Measurements from ENCODE around the gene CREG2. TPM values are rescaled to one million over a fixed set of nuclear protein-coding genes. Genes with fewer than 3 reads are reported as not detected.

The CREG2 gene
- total and polyA plus RNA-seq, 2 experiments from 2014 or later: 1.7 to 2.6 TPM

DNA sequence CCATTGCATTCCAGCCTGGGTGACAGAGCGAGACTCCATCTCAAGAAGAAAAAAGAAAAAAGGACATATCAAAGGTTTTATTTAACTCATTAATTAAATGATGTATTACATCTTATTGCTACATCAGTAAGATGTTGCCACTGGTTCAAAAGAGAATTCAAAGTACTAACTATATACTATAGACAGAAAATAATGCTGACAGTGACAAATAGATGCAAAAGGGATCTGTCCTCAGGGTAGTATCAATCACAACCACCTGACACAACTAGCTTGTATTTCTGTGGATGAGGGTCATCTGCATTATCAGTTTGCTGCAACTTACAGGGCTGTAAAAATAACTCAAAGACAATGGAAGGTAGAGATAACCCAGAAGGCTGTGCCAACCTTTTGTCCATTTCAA lies 16.4 kb upstream of the CREG2 start (continued):
- TF ChIP-seq, protein P1, sequence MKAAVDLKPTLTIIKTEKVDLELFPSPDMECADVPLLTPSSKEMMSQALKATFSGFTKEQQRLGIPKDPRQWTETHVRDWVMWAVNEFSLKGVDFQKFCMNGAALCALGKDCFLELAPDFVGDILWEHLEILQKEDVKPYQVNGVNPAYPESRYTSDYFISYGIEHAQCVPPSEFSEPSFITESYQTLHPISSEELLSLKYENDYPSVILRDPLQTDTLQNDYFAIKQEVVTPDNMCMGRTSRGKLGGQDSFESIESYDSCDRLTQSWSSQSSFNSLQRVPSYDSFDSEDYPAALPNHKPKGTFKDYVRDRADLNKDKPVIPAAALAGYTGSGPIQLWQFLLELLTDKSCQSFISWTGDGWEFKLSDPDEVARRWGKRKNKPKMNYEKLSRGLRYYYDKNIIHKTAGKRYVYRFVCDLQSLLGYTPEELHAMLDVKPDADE (IDR thresholded peaks at IDR 0.05): no peak
- TF ChIP-seq EZH2 (IDR thresholded peaks at IDR 0.05; ENCODE audit: low read depth, unreplicated experiment) (no peak), CREB1 (CRISPR knock-in tag; IDR thresholded peaks at IDR 0.05; ENCODE audit: low read depth) (no peak)

DNA sequence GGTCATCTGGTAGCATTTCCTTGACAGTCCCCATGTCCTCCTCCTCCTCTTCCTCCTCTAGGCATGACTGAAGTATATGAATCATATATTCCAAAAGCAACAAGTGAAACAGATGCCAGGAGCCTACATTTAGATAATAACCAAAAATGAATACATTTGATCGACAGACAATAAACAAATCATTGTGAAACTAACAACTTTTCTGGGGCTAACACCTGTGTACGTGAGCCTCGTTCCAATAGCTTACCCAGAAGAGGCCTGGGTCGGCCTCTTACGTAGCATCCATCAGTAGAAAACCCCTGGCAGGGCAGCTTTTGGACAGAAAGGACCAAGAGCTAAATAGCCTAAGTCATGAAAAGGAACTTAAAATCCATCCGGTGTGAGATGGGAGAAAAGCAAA lies 15.3 kb upstream of the CREG2 start:
- Histone ChIP-seq H3K79me2 (replicated peaks; ENCODE audit: insufficient read depth) (no peaks in the 10 kb centered on the region), H3K4me2 (no peak overlapping the region), H3K36me3 (ENCODE audit: insufficient read depth) (no peaks in the 10 kb centered on the region), H3K9me2 (ENCODE audit: insufficient read depth) (no peaks in the 10 kb centered on the region), H3K4me1 (ENCODE audit: insufficient read depth) (no peaks in the 10 kb centered on the region), H3K27me3 (ENCODE audit: insufficient read depth) (no peaks in the 10 kb centered on the region), H3F3A (replicated peaks; ENCODE audit: low read depth) (no peaks in the 10 kb centered on the region), H3K27ac (ENCODE audit: low read depth) (no peak overlapping the region), H3K4me3 (no peak overlapping the region), H4K20me1 (replicated peaks; ENCODE audit: insufficient read depth) (no peaks in the 10 kb centered on the region), H2AFZ (no peak overlapping the region)
- peaks cover 19% of the 10 kb centered on the region for H3K4me1 Mint-ChIP-seq
- peaks cover 1% of the 10 kb centered on the region for H3K27me3 Mint-ChIP-seq (ENCODE audit: insufficient read depth, low read depth, poor library complexity)
- H3K4me3 Mint-ChIP-seq: no peak overlapping the region
- H3K36me3 Mint-ChIP-seq (ENCODE audit: low read depth): no peaks in the 10 kb centered on the region
- H3K27ac Mint-ChIP-seq: no peak overlapping the region
- ATAC-seq (no peak), DNase-seq (ENCODE audit: low spot score) (no peak)
- H3K9me3 Mint-ChIP-seq: no peaks in the 10 kb centered on the region
- TF ChIP-seq, protein P2, sequence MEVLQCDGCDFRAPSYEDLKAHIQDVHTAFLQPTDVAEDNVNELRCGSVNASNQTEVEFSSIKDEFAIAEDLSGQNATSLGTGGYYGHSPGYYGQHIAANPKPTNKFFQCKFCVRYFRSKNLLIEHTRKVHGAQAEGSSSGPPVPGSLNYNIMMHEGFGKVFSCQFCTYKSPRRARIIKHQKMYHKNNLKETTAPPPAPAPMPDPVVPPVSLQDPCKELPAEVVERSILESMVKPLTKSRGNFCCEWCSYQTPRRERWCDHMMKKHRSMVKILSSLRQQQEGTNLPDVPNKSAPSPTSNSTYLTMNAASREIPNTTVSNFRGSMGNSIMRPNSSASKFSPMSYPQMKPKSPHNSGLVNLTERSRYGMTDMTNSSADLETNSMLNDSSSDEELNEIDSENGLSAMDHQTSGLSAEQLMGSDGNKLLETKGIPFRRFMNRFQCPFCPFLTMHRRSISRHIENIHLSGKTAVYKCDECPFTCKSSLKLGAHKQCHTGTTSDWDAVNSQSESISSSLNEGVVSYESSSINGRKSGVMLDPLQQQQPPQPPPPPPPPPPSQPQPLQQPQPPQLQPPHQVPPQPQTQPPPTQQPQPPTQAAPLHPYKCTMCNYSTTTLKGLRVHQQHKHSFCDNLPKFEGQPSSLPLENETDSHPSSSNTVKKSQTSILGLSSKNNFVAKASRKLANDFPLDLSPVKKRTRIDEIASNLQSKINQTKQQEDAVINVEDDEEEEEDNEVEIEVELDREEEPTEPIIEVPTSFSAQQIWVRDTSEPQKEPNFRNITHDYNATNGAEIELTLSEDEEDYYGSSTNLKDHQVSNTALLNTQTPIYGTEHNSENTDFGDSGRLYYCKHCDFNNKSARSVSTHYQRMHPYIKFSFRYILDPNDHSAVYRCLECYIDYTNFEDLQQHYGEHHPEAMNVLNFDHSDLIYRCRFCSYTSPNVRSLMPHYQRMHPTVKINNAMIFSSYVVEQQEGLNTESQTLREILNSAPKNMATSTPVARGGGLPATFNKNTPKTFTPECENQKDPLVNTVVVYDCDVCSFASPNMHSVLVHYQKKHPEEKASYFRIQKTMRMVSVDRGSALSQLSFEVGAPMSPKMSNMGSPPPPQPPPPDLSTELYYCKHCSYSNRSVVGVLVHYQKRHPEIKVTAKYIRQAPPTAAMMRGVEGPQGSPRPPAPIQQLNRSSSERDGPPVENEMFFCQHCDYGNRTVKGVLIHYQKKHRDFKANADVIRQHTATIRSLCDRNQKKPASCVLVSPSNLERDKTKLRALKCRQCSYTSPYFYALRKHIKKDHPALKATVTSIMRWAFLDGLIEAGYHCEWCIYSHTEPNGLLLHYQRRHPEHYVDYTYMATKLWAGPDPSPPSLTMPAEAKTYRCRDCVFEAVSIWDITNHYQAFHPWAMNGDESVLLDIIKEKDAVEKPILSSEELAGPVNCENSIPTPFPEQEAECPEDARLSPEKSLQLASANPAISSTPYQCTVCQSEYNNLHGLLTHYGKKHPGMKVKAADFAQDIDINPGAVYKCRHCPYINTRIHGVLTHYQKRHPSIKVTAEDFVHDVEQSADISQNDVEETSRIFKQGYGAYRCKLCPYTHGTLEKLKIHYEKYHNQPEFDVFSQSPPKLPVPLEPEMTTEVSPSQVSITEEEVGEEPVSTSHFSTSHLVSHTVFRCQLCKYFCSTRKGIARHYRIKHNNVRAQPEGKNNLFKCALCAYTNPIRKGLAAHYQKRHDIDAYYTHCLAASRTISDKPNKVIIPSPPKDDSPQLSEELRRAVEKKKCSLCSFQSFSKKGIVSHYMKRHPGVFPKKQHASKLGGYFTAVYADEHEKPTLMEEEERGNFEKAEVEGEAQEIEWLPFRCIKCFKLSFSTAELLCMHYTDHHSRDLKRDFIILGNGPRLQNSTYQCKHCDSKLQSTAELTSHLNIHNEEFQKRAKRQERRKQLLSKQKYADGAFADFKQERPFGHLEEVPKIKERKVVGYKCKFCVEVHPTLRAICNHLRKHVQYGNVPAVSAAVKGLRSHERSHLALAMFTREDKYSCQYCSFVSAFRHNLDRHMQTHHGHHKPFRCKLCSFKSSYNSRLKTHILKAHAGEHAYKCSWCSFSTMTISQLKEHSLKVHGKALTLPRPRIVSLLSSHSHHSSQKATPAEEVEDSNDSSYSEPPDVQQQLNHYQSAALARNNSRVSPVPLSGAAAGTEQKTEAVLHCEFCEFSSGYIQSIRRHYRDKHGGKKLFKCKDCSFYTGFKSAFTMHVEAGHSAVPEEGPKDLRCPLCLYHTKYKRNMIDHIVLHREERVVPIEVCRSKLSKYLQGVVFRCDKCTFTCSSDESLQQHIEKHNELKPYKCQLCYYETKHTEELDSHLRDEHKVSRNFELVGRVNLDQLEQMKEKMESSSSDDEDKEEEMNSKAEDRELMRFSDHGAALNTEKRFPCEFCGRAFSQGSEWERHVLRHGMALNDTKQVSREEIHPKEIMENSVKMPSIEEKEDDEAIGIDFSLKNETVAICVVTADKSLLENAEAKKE (CRISPR knock-in tag; IDR thresholded peaks at IDR 0.05): no peak
- no peak for TF ChIP-seq ZNF114 (CRISPR knock-in tag; IDR thresholded peaks at IDR 0.05)
- TF ChIP-seq, protein P3, sequence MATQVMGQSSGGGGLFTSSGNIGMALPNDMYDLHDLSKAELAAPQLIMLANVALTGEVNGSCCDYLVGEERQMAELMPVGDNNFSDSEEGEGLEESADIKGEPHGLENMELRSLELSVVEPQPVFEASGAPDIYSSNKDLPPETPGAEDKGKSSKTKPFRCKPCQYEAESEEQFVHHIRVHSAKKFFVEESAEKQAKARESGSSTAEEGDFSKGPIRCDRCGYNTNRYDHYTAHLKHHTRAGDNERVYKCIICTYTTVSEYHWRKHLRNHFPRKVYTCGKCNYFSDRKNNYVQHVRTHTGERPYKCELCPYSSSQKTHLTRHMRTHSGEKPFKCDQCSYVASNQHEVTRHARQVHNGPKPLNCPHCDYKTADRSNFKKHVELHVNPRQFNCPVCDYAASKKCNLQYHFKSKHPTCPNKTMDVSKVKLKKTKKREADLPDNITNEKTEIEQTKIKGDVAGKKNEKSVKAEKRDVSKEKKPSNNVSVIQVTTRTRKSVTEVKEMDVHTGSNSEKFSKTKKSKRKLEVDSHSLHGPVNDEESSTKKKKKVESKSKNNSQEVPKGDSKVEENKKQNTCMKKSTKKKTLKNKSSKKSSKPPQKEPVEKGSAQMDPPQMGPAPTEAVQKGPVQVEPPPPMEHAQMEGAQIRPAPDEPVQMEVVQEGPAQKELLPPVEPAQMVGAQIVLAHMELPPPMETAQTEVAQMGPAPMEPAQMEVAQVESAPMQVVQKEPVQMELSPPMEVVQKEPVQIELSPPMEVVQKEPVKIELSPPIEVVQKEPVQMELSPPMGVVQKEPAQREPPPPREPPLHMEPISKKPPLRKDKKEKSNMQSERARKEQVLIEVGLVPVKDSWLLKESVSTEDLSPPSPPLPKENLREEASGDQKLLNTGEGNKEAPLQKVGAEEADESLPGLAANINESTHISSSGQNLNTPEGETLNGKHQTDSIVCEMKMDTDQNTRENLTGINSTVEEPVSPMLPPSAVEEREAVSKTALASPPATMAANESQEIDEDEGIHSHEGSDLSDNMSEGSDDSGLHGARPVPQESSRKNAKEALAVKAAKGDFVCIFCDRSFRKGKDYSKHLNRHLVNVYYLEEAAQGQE (IDR thresholded peaks at IDR 0.05; ENCODE audit: unreplicated experiment): no peak
- TF ChIP-seq, protein P4, sequence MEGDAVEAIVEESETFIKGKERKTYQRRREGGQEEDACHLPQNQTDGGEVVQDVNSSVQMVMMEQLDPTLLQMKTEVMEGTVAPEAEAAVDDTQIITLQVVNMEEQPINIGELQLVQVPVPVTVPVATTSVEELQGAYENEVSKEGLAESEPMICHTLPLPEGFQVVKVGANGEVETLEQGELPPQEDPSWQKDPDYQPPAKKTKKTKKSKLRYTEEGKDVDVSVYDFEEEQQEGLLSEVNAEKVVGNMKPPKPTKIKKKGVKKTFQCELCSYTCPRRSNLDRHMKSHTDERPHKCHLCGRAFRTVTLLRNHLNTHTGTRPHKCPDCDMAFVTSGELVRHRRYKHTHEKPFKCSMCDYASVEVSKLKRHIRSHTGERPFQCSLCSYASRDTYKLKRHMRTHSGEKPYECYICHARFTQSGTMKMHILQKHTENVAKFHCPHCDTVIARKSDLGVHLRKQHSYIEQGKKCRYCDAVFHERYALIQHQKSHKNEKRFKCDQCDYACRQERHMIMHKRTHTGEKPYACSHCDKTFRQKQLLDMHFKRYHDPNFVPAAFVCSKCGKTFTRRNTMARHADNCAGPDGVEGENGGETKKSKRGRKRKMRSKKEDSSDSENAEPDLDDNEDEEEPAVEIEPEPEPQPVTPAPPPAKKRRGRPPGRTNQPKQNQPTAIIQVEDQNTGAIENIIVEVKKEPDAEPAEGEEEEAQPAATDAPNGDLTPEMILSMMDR (conservative IDR thresholded peaks at IDR 0.05; ENCODE audit: low read depth in 2 of 2): no peak
- TF ChIP-seq, protein P1 (IDR thresholded peaks at IDR 0.05): no peak
- no peak for TF ChIP-seq EZH2 (IDR thresholded peaks at IDR 0.05; ENCODE audit: low read depth, unreplicated experiment)
- TF ChIP-seq ZNF331 (CRISPR knock-in tag; IDR thresholded peaks at IDR 0.05; ENCODE audit: low read depth): no peak
- TF ChIP-seq CREB1 (CRISPR knock-in tag; IDR thresholded peaks at IDR 0.05; ENCODE audit: low read depth): no peak
- no peak for TF ChIP-seq JUNB (IDR thresholded peaks at IDR 0.05; ENCODE audit: unreplicated experiment)
- no peak for TF ChIP-seq POLR2AphosphoS5 (IDR thresholded peaks at IDR 0.05; ENCODE audit: low read depth)
- TF ChIP-seq EZH2phosphoT487 (IDR thresholded peaks at IDR 0.05; ENCODE audit: unreplicated experiment): no peak

All from GM23338 (cell line).